ENCODE data around the gene MAD1L1. TPM values are rescaled to one million over a fixed set of nuclear protein-coding genes. Genes with fewer than 3 reads are reported as not detected.

Gene MAD1L1
- total and polyA plus RNA-seq, 2 donors (not counting 3 experiments of a cell fraction or from before 2014, with no cell fraction given), result 34.1 to 42.3 TPM

GRCh38 chr7:1963575-1963974 is 269.2 kb downstream of the MAD1L1 start:
- no peaks in the 10 kb centered on the region for H4K20me1 ChIP-seq (replicated peaks; ENCODE audit: control insufficient read depth, extremely low read depth, insufficient read depth, low read length)
- no peak for TF ChIP-seq MYC (IDR thresholded peaks at IDR 0.05; ENCODE audit: low read depth, low read length)
- no peak for TF ChIP-seq FOS (IDR thresholded peaks at IDR 0.05; ENCODE audit: borderline replicate concordance, insufficient read depth, low read length)
- TF ChIP-seq POLR2AphosphoS5 (IDR thresholded peaks at IDR 0.05; ENCODE audit: insufficient read depth, low read depth, low read length), result no peak
- TF ChIP-seq CTCF (IDR thresholded peaks at IDR 0.05; ENCODE audit: extremely low read depth in 1 of 2, insufficient read depth in 1 of 2, low read depth in 1 of 2, low read length in 2 of 2), result no peak
- POLR2A ChIA-PET, result no interaction called here
- FAIRE-seq, result no peak
- H3K79me2 ChIP-seq (ENCODE audit: control insufficient read depth, insufficient read depth, low read length), result no peaks in the 10 kb centered on the region
- H3K27ac ChIP-seq (ENCODE audit: insufficient read depth, low read depth, low read length), result no peak overlapping the region
- no peak overlapping the region for H3K4me2 ChIP-seq (ENCODE audit: insufficient read depth, low read length)
- H3K27me3 ChIP-seq (ENCODE audit: control insufficient read depth in 2 of 2, insufficient read depth in 2 of 2, low read length in 2 of 2), result no peaks in the 10 kb centered on the region
- H3K9me3 ChIP-seq (replicated peaks; ENCODE audit: control insufficient read depth, insufficient read depth, low read length), result no peaks in the 10 kb centered on the region
- intact Hi-C loops (cut with micrococcal nuclease) (no loop called here), dilution Hi-C loops (cut with MboI; ENCODE audit: extremely low pct_ligation_motif_present, low sequenced_read_pairs) (no loop called here)
- no peak for DNase-seq (ENCODE audit: low read depth, low spot score)
- no peaks in the 10 kb centered on the region for H3K9me1 ChIP-seq (replicated peaks; ENCODE audit: control insufficient read depth, extremely low read depth, insufficient read depth, low read length)
- no peaks in the 10 kb centered on the region for H3K36me3 ChIP-seq (ENCODE audit: control insufficient read depth in 2 of 2, extremely low read depth in 1 of 2, insufficient read depth in 2 of 2, low read length in 2 of 2)
- H3K4me3 ChIP-seq (replicated peaks in 1 of 3; ENCODE audit: insufficient read depth in 1 of 3, low read depth in 1 of 3, low read length in 3 of 3), result no peak overlapping the region
- BruUV-seq (replicated peaks), result no TSS peak
- no peak overlapping the region for H2AFZ ChIP-seq (ENCODE audit: low read depth, low read length)
- CTCF ChIA-PET, result no interaction called here
- no peaks in the 10 kb centered on the region for H3K4me1 ChIP-seq (ENCODE audit: control insufficient read depth, extremely low read depth, insufficient read depth, low read length)
- no peak overlapping the region for H3K9ac ChIP-seq (replicated peaks; ENCODE audit: extremely low read depth, insufficient read depth, low read length)

DNA sequence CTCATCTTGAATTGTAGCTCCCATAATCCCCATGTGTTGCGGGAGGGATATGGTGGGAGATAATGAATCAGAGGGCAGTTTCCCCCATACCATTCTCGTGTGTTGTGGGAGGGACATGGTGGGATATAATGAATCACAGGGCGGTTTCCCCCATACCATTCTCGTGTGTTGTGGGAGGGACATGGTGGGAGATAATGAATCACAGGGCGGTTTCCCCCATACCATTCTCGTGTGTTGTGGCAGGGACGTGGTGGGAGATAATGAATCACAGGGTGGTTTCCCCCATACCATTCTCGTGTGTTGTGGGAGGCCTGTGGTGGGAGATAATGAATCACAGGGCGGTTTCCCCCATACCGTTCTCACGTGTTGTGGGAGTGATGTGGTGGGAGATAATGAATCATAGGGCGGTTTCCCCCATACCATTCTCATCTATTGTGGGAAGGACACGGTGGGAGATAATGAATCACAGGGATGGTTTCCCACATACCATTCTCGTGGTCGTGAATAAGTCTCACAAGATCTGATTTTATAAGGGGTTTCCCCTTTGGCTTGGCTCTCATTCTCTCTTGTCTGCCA is 271.0 kb downstream of the MAD1L1 start:
- Histone ChIP-seq H3K27ac (ENCODE audit: insufficient read depth, low read depth, low read length) (no peak overlapping the region), H3K4me1 (ENCODE audit: control insufficient read depth, extremely low read depth, insufficient read depth, low read length) (no peaks in the 10 kb centered on the region), H3K4me2 (ENCODE audit: insufficient read depth, low read length) (no peak overlapping the region), H3K36me3 (ENCODE audit: control insufficient read depth in 2 of 2, extremely low read depth in 1 of 2, insufficient read depth in 2 of 2, low read length in 2 of 2) (peaks cover 0 to under 1% of the 10 kb centered on the region in 2 experiments), H3K79me2 (ENCODE audit: control insufficient read depth, insufficient read depth, low read length) (no peaks in the 10 kb centered on the region), H3K9me1 (replicated peaks; ENCODE audit: control insufficient read depth, extremely low read depth, insufficient read depth, low read length) (no peaks in the 10 kb centered on the region), H3K4me3 (replicated peaks in 1 of 3; ENCODE audit: insufficient read depth in 1 of 3, low read depth in 1 of 3, low read length in 3 of 3) (no peak overlapping the region), H3K9ac (replicated peaks; ENCODE audit: extremely low read depth, insufficient read depth, low read length) (no peak overlapping the region), H3K27me3 (ENCODE audit: control insufficient read depth in 2 of 2, insufficient read depth in 2 of 2, low read length in 2 of 2) (no peaks in the 10 kb centered on the region), H3K9me3 (replicated peaks; ENCODE audit: control insufficient read depth, insufficient read depth, low read length) (no peaks in the 10 kb centered on the region), H4K20me1 (replicated peaks; ENCODE audit: control insufficient read depth, extremely low read depth, insufficient read depth, low read length) (no peaks in the 10 kb centered on the region), H2AFZ (ENCODE audit: low read depth, low read length) (no peak overlapping the region)
- TF ChIP-seq, protein P1, sequence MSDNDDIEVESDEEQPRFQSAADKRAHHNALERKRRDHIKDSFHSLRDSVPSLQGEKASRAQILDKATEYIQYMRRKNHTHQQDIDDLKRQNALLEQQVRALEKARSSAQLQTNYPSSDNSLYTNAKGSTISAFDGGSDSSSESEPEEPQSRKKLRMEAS (IDR thresholded peaks at IDR 0.05; ENCODE audit: insufficient read depth, insufficient read length), result no peak
- TF ChIP-seq FOS (IDR thresholded peaks at IDR 0.05; ENCODE audit: borderline replicate concordance, insufficient read depth, low read length), result peak; percentile 25
- no peak for TF ChIP-seq GATA2 (IDR thresholded peaks at IDR 0.05; ENCODE audit: insufficient read depth, insufficient read length, low read depth, low read length)
- no peak for TF ChIP-seq MYC (IDR thresholded peaks at IDR 0.05; ENCODE audit: low read depth, low read length)
- FAIRE-seq (no peak), DNase-seq (ENCODE audit: low read depth, low spot score) (peak; percentile 19)
- BruUV-seq (replicated peaks), result no TSS peak
- ChIA-PET POLR2A (no interaction called here), CTCF (interaction anchor here (0.7 kb wide), 1 partner anchor 1015 kb away, joined by 3 read pairs; no protein-coding TSS in a partner anchor)
- dilution Hi-C loops (cut with MboI; ENCODE audit: extremely low pct_ligation_motif_present, low sequenced_read_pairs), result no loop called here
- intact Hi-C loops (cut with micrococcal nuclease), result no loop called here
